ENCODE data around the gene PRDM15.
A peak's percentile ranks its signal among the peaks of the same experiment; 100 is the strongest.

The PRDM15 gene

GRCh38 chr21:41908829-41909228 is 29.7 kb upstream of the PRDM15 start:
- DNase-seq = no peak

GRCh38 chr21:41907496-41908258 is 28.5 kb upstream of the PRDM15 start:
- no peak for DNase-seq

- DNase-seq = no peak
Observed at GRCh38 chr21:41906770-41907169, 27.6 kb upstream of the PRDM15 start.

- DNase-seq = no peak
Observed at GRCh38 chr21:41903559-41904351, 24.6 kb upstream of the PRDM15 start.

- DNase-seq = no peak
Observed at GRCh38 chr21:41902946-41903345, 23.8 kb upstream of the PRDM15 start.

- no peak for DNase-seq
Observed at GRCh38 chr21:41901782-41902181, 22.6 kb upstream of the PRDM15 start.

- no peak for DNase-seq
Observed at GRCh38 chr21:41901099-41901498, 22.0 kb upstream of the PRDM15 start.

- DNase-seq = no peak
Observed at GRCh38 chr21:41900401-41900800, 21.3 kb upstream of the PRDM15 start.

GRCh38 chr21:41899426-41900202 is 20.5 kb upstream of the PRDM15 start:
- no peak for DNase-seq

- no peak for DNase-seq
Observed at GRCh38 chr21:41898998-41899397, 19.9 kb upstream of the PRDM15 start.

- no peak for DNase-seq
Observed at GRCh38 chr21:41897700-41898099, 18.6 kb upstream of the PRDM15 start.

- no peak for DNase-seq
Observed at GRCh38 chr21:41897047-41897669, 18.0 kb upstream of the PRDM15 start.

- peak; percentile 25 to 66 (median 58) for DNase-seq
Observed at GRCh38 chr21:41895643-41896493, 16.7 kb upstream of the PRDM15 start.

- DNase-seq = no peak
Observed at GRCh38 chr21:41894922-41895557, 15.9 kb upstream of the PRDM15 start.

GRCh38 chr21:41894511-41894910 is 15.4 kb upstream of the PRDM15 start:
- no peak for DNase-seq

- DNase-seq = no peak
Observed at GRCh38 chr21:41892726-41893125, 13.6 kb upstream of the PRDM15 start.

GRCh38 chr21:41891132-41891531 is 12.0 kb upstream of the PRDM15 start:
- no peak for DNase-seq

- no peak for DNase-seq
Observed at GRCh38 chr21:41890355-41890754, 11.2 kb upstream of the PRDM15 start.

- no peak for DNase-seq
Observed at GRCh38 chr21:41888749-41889376, 9.7 kb upstream of the PRDM15 start.

- DNase-seq = no peak
Observed at GRCh38 chr21:41887667-41888066, 8.5 kb upstream of the PRDM15 start.

GRCh38 chr21:41886328-41886727 is 7.2 kb upstream of the PRDM15 start:
- DNase-seq = no peak

All from stimulated activated naive CD4-positive, alpha-beta T cell (primary cell).